D721Med (cell line): Measurements from ENCODE around the gene EXOC3L4.

Experiments used
- DNase-seq: peaks from one replicate; pipeline ENCODE4 v3.0.0; 2011; ENCODE audit warnings: low spot score; ENCODE audit not compliant: insufficient read length
- FAIRE-seq: peaks from 2 replicates; lab custom pipeline; 2011; peaks lifted over from hg19 to GRCh38; lab: Jason Lieb, UNC
- TF ChIP-seq, protein P1 (sequence below): IDR thresholded peaks from 2 replicates; pipeline ENCODE4 v1.5.1; 2012; ENCODE audit warnings: mild to moderate bottlenecking, control low read depth; ENCODE audit not compliant: insufficient read depth; ENCODE audit errors: missing control alignments

EXOC3L4 gene

GRCh38 chr14:103064978-103065377 is 29.5 kb upstream of the EXOC3L4 start:
- TF ChIP-seq, protein P1, sequence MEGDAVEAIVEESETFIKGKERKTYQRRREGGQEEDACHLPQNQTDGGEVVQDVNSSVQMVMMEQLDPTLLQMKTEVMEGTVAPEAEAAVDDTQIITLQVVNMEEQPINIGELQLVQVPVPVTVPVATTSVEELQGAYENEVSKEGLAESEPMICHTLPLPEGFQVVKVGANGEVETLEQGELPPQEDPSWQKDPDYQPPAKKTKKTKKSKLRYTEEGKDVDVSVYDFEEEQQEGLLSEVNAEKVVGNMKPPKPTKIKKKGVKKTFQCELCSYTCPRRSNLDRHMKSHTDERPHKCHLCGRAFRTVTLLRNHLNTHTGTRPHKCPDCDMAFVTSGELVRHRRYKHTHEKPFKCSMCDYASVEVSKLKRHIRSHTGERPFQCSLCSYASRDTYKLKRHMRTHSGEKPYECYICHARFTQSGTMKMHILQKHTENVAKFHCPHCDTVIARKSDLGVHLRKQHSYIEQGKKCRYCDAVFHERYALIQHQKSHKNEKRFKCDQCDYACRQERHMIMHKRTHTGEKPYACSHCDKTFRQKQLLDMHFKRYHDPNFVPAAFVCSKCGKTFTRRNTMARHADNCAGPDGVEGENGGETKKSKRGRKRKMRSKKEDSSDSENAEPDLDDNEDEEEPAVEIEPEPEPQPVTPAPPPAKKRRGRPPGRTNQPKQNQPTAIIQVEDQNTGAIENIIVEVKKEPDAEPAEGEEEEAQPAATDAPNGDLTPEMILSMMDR: no peak
- DNase-seq (no peak), FAIRE-seq (no peak)

GRCh38 chr14:103065861-103066260 is 28.7 kb upstream of the EXOC3L4 start:
- TF ChIP-seq, protein P1: no peak
- DNase-seq: no peak
- FAIRE-seq: no peak

GRCh38 chr14:103066399-103066798 is 28.1 kb upstream of the EXOC3L4 start:
- TF ChIP-seq, protein P1: no peak
- FAIRE-seq (no peak), DNase-seq (no peak)

DNA sequence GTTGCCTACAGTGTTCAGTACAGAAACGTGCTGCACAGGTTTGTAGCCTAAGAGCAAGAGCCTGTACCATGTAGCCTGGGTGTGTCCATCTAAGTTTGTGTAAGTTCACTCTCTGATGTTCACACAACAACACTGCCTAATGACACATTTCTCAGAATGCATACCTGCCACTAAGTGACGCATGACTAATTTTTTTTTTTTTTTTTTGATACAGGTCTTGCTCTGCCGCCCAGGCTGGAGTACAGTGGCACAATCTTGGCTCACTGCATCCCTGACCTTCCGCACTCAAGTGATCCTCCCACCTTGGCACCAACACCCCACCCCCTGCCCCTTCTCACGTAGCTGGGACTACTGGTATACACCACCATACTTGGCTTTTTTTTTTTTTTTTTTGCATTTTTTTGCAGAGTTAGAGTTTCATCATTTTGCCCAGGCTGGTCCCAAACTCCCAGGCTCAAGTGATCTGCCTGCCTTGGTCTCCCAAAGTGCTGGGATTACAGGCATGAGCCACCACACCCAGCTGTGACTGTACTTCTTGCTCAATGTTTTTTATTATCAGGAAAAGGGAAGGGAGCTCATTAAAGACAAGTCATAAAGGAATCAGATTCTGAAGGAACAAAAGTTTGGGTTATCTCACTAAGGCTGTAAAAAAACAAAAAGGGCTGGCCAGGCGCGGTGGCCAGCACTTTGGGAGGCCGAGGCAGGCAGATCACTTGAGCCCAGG is 27.1 kb upstream of the EXOC3L4 start:
- DNase-seq (no peak), FAIRE-seq (no peak)
- TF ChIP-seq, protein P1: no peak

DNA sequence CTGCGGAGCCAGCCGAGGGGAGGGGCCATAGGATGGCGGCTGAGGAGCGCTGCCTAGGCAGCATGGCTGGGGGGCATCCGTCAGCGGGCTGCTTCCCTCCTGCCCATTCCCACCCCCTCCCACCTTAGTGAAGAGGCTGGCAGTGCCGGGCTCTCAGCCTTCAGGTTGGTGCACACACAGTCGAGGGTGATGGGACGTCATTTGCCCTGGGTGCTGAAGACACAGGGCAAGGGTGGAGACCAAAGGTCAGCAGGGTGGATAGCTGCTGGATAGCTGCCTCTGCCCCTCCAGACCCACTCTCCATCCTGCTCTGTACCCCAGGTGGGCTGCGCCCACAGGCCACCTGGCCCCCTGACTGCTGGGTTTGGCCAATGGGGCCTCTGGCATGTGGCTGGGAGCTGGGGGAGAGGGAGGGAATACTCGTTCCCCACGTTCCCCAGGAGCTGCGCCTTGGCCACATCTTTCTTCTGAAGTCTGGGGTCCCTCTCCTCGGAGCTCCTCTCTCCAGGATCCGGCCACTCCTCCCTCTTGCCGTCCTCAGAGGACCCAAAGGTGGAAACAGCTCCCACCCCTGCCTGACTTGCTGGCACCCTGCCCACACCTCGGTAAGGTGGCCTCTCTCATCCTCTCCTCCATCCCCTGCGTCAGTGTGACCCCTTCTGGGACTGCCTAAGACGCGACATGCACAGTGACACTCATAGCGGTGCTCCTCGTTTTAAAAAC is 26.0 kb upstream of the EXOC3L4 start:
- DNase-seq: no peak
- FAIRE-seq: no peak
- TF ChIP-seq, protein P1: no peak

GRCh38 chr14:103070263-103070885 is 24.2 kb upstream of the EXOC3L4 start:
- DNase-seq (no peak), FAIRE-seq (no peak)
- TF ChIP-seq, protein P1: no peak
